Endothelial cell of umbilical vein (primary cell): Measurements from ENCODE around the gene EPS15. TPM values are rescaled to one million over a fixed set of nuclear protein-coding genes. Genes with fewer than 3 reads are reported as not detected.

Source experiments
- BruUV-seq: library from RNA; stranded (reverse); fragments of 400-500 nt; replicated peaks from 2 replicates; lab custom pipeline; 2021; lab: Mats Ljungman, UMichigan
- CTCF ChIA-PET: fragments of 300-600, 350-600 bp; sonication (Branson Sonifier 250); formaldehyde crosslinking; loops from one replicate; lab custom pipeline; 2021; ENCODE audit warnings: antibody characterized with exemption, inconsistent platforms; lab: Charles Lee
- POLR2A ChIA-PET: fragments of 300-600, 350-600 bp; sonication (Branson Sonifier 250); formaldehyde crosslinking; loops from one replicate; lab custom pipeline; 2021; ENCODE audit warnings: antibody characterized with exemption, inconsistent platforms; lab: Charles Lee
- DNase-seq: peaks from one replicate; pipeline ENCODE4 v3.0.0-alpha.2; 2011; ENCODE audit warnings: low read depth, low spot score
- FAIRE-seq: peaks from 2 replicates; lab custom pipeline; 2011; peaks lifted over from hg19 to GRCh38; lab: Jason Lieb, UNC
- H2AFZ ChIP-seq: 2 replicates; pipeline ENCODE4 v1.6.0; 2012; ENCODE audit warnings: low read depth, low read length, control low read depth, inconsistent platforms
- H3K27ac ChIP-seq: 2 replicates; pipeline ENCODE4 v1.5.1; 2011; ENCODE audit warnings: low read depth, mild to moderate bottlenecking, control low read depth, low read length, moderate library complexity; ENCODE audit not compliant: insufficient read depth
- H3K27me3 ChIP-seq, 2 experiments: 2 replicates each; pipeline versions ENCODE4 v1.6.0 to v1.6.1; 2011; ENCODE audit warnings: low read length in 2 of 2, mixed read lengths in 1 of 2; ENCODE audit not compliant: control insufficient read depth in 2 of 2, insufficient read depth in 2 of 2
- H3K36me3 ChIP-seq, 2 experiments: 2 replicates in 1 of 2; 3 replicates in 1 of 2; pipeline ENCODE4 v1.5.1; 2011; ENCODE audit warnings: low read length in 2 of 2, mild to moderate bottlenecking in 1 of 2, moderate library complexity in 1 of 2; ENCODE audit not compliant: control insufficient read depth in 2 of 2, insufficient read depth in 2 of 2; ENCODE audit errors: extremely low read depth in 1 of 2
- H3K4me1 ChIP-seq: 3 replicates; pipeline ENCODE4 v1.5.1; 2011; ENCODE audit warnings: mild to moderate bottlenecking, low read length; ENCODE audit not compliant: control insufficient read depth, insufficient read depth; ENCODE audit errors: extremely low read depth
- H3K4me2 ChIP-seq: 2 replicates; pipeline ENCODE4 v1.6.1; 2011; ENCODE audit warnings: low read length, control low read depth, mixed read lengths; ENCODE audit not compliant: insufficient read depth
- H3K4me3 ChIP-seq, 3 experiments: fragments of 200-600 bp in 1 of 3; sonication (generic), shearing (Covaris generic) in 1 of 3; replicated peaks in 1 of 3; 2 replicates each; pipeline ENCODE4 v1.5.1; 2011 to 2016; ENCODE audit warnings: control low read depth in 3 of 3, low read length in 3 of 3, mild to moderate bottlenecking in 2 of 3, inconsistent platforms in 1 of 3, low read depth in 1 of 3, moderate library complexity in 1 of 3; ENCODE audit not compliant: insufficient read depth in 1 of 3
- H3K79me2 ChIP-seq: 2 replicates; pipeline ENCODE4 v1.6.0; 2012; ENCODE audit warnings: low read length, inconsistent platforms; ENCODE audit not compliant: control insufficient read depth, insufficient read depth
- H3K9ac ChIP-seq: replicated peaks from 2 replicates; pipeline ENCODE3; 2011; ENCODE audit warnings: low read length, control low read depth; ENCODE audit not compliant: insufficient read depth; ENCODE audit errors: extremely low read depth
- H3K9me1 ChIP-seq: replicated peaks from 3 replicates; pipeline ENCODE4 v1.6.0; 2011; ENCODE audit warnings: mild to moderate bottlenecking, low read length; ENCODE audit not compliant: control insufficient read depth, insufficient read depth; ENCODE audit errors: extremely low read depth
- H3K9me3 ChIP-seq: replicated peaks from 2 replicates; pipeline ENCODE4 v1.5.1; 2012; ENCODE audit warnings: low read length, inconsistent platforms; ENCODE audit not compliant: control insufficient read depth, insufficient read depth
- H4K20me1 ChIP-seq: replicated peaks from 2 replicates; pipeline ENCODE3; 2011; ENCODE audit warnings: mild to moderate bottlenecking, low read length; ENCODE audit not compliant: control insufficient read depth, insufficient read depth; ENCODE audit errors: extremely low read depth
- CTCF ChIP-seq, 2 donors: IDR thresholded peaks; 1 replicate in 1 of 2; 2 replicates in 1 of 2; pipeline ENCODE4 v1.5.1; 2011; ENCODE audit warnings: low read length in 2 of 2, mild to moderate bottlenecking in 2 of 2, moderate library complexity in 2 of 2, control low read depth in 1 of 2, inconsistent platforms in 1 of 2, low read depth in 1 of 2; ENCODE audit not compliant: insufficient read depth in 1 of 2; ENCODE audit errors: extremely low read depth in 1 of 2
- EZH2 ChIP-seq: IDR thresholded peaks from 2 replicates; pipeline ENCODE4 v1.6.1; 2012; ENCODE audit warnings: borderline replicate concordance, low read depth, mild to moderate bottlenecking, moderate library complexity, low read length, inconsistent platforms; ENCODE audit not compliant: severe bottlenecking
- FOS ChIP-seq: IDR thresholded peaks from 2 replicates; pipeline ENCODE4 v1.6.1; 2011; ENCODE audit warnings: mild to moderate bottlenecking, low read length, moderate library complexity, borderline replicate concordance; ENCODE audit not compliant: insufficient read depth
- JUN ChIP-seq: IDR thresholded peaks from 2 replicates; pipeline ENCODE4 v1.6.1; 2011; ENCODE audit warnings: borderline replicate concordance, low read depth; ENCODE audit not compliant: insufficient read length, insufficient read depth
- MAX ChIP-seq: IDR thresholded peaks from 2 replicates; pipeline ENCODE4 v1.6.1; 2011; ENCODE audit not compliant: insufficient read depth, insufficient read length
- POLR2AphosphoS5 ChIP-seq: IDR thresholded peaks from 2 replicates; pipeline ENCODE4 v1.6.1; 2012; ENCODE audit warnings: low read depth, mild to moderate bottlenecking, control low read depth, low read length, moderate library complexity; ENCODE audit not compliant: insufficient read depth
- dilution Hi-C: fragments of 300-500 bp; cut with MboI; formaldehyde crosslinking; loops from one replicate; pipeline ENCODE4 v1.15.0; 2019; ENCODE audit warnings: low sequenced_read_pairs; ENCODE audit not compliant: extremely low pct_ligation_motif_present
- intact Hi-C: fragments of 100-400 bp; cut with micrococcal nuclease; formaldehyde crosslinking; loops from one replicate; pipeline ENCODE4 v1.10.0; 2022
- polyA plus RNA-seq, 4 experiments: library from polyadenylated mRNA; depleted of rRNA in 3 of 4; stranded (reverse) in 3 of 4; unstranded in 1 of 4; fragments of >200 nt; gene quantifications; 2 replicates each; pipeline versions ENCODE4 v1.2.1 to v1.2.3, GENCODE V29; 2011 to 2012; ENCODE audit warnings: missing spikeins in 1 of 4
- total RNA-seq: library from RNA; stranded (reverse); gene quantifications from 2 replicates; pipeline ENCODE4 v1.2.3, GENCODE V29; 2021

EPS15 gene
- total and polyA plus RNA-seq, 2 donors (not counting 3 experiments of a cell fraction or from before 2014, with no cell fraction given): 15.4 to 44.8 TPM

GRCh38 chr1:51444096-51444495, 75.0 kb downstream of the EPS15 start:
- no peak for TF ChIP-seq FOS
- TF ChIP-seq CTCF (IDR thresholded peaks at IDR 0.05; ENCODE audit: extremely low read depth in 1 of 2, insufficient read depth in 1 of 2, low read depth in 1 of 2, low read length in 2 of 2): no peak
- no peak for TF ChIP-seq MAX
- TF ChIP-seq POLR2AphosphoS5: no peak
- no peak for TF ChIP-seq JUN
- TF ChIP-seq EZH2: no peak
- BruUV-seq: no TSS peak
- Histone ChIP-seq H4K20me1 (no peaks in the 10 kb centered on the region), H3K9ac (no peak overlapping the region), H3K4me1 (no peaks in the 10 kb centered on the region), H3K9me1 (no peaks in the 10 kb centered on the region), H3K4me3 (no peak overlapping the region), H3K4me2 (no peak overlapping the region), H3K9me3 (no peaks in the 10 kb centered on the region), H3K27ac (no peak overlapping the region), H2AFZ (no peak overlapping the region), H3K36me3 (peaks cover 0 to 9% of the 10 kb centered on the region in 2 experiments), H3K27me3 (no peaks in the 10 kb centered on the region), H3K79me2 (no peaks in the 10 kb centered on the region)
- dilution Hi-C loops: no loop called here
- DNase-seq (no peak), FAIRE-seq (no peak)
- ChIA-PET CTCF (interaction anchor here (0.6 to 3.6 kb wide), 6 partner anchors 11 to 163 kb away, joined by 3 to 10 read pairs (median 4); no protein-coding TSS in a partner anchor), POLR2A (no interaction called here)
- intact Hi-C loops: no loop called here
